Adipose tissue (tissue), 3 donors: ENCODE results near the gene MIEF2. TPM values are rescaled to one million over a fixed set of nuclear protein-coding genes. Genes with fewer than 3 reads are reported as not detected.

Experiments
- H3K27ac ChIP-seq: one replicate; pipeline ENCODE4 v1.5.1; 2013; ENCODE audit warnings: low read depth, low read length
- WGBS, 3 donors: extraction: QIAGEN DNeasy Blood & Tissue Kit; methylation state at CpG; one replicate each; pipeline ENCODE4 v1.1.7; 2013; 5-methylcytosine and 5-hydroxymethylcytosine counted together
- polyA plus RNA-seq, 3 donors: library from polyadenylated mRNA; stranded (reverse); fragments of 200-250 nt; gene quantifications; one replicate each; pipeline ENCODE4 v1.2.3, GENCODE V29; 2013
- donor health status: healthy with polysubstance abuse.
- donor health status: Bipolar disorder and iron deficiency.
- donor health status: healthy.

Gene MIEF2
- polyA plus RNA-seq, 3 donors, result 2.2 to 8.5 (median 3.0) TPM

DNA sequence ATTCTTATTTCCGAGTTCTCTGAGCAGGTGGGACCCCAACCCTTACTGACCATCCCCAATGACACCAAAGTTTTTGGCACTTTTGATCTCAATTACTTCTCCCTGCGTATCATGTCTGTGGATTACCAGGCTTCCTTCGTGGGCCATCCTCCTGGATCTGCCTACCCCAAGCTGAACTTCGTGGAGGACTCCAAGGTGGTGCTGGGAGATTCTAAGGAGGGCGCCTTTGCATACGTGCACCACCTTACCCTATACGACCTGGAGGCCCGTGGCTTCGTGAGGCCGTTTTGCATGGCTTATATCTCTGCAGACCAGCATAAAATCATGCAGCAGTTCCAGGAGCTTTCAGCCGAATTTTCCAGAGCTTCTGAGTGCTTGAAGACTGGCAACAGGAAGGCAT is 55.5 kb downstream of the MIEF2 start:
- 60 to 74% (median 68%) methylated on average over 11 of the region's 11 CpGs for WGBS, 3 donors
- no peak overlapping the region for H3K27ac ChIP-seq

Other genes starting within 250 kb of the MIEF2 start
- gene ATPAF2, start 221.5 kb upstream of the MIEF2 start, polyA plus RNA-seq, result 10 to 100 TPM in 2 of 3 donors, 1 to 10 TPM in 1; 8.8 to 16.5 (median 15.0) TPM
- gene GID4, start 221.3 kb upstream of the MIEF2 start, polyA plus RNA-seq, result 1 to 10 TPM; 4.8 to 7.9 (median 5.9) TPM
- 10 to 100 TPM; 21.8 to 39.3 (median 30.8) TPM for gene DRG2, start 172.7 kb upstream of the MIEF2 start, polyA plus RNA-seq
- gene MYO15A, start 151.9 kb upstream of the MIEF2 start, polyA plus RNA-seq, result under 1 TPM; 0.45 to 0.86 (median 0.68) TPM
- 10 to 100 TPM; 21.3 to 50.7 (median 24.4) TPM for gene ALKBH5, start 76.8 kb upstream of the MIEF2 start, polyA plus RNA-seq
- 10 to 100 TPM in 1 of 3 donors, 1 to 10 TPM in 2; 5.0 to 13.4 (median 7.9) TPM for gene LLGL1, start 35.0 kb upstream of the MIEF2 start, polyA plus RNA-seq
- gene FLII, start 1.9 kb upstream of the MIEF2 start, polyA plus RNA-seq, result 100 to 1,000 TPM; 189 to 228 (median 200) TPM
- gene TOP3A, start 54.3 kb downstream of the MIEF2 start, polyA plus RNA-seq, result 10 to 100 TPM in 2 of 3 donors, 1 to 10 TPM in 1; 6.5 to 16.6 (median 12.5) TPM
- gene SMCR8, start 54.6 kb downstream of the MIEF2 start, polyA plus RNA-seq, result 1 to 10 TPM; 3.6 to 5.1 (median 3.8) TPM
- 100 to 1,000 TPM in 1 of 3 donors, 10 to 100 TPM in 2; 13.7 to 168 (median 58.8) TPM for gene SHMT1, start 102.9 kb downstream of the MIEF2 start, polyA plus RNA-seq
- 1 to 10 TPM in 1 of 3 donors, not detected in 2; 1.6 TPM for gene EVPLL, start 117.1 kb downstream of the MIEF2 start, polyA plus RNA-seq
- gene LGALS9C, start 216.1 kb downstream of the MIEF2 start, polyA plus RNA-seq, result 1 to 10 TPM in 1 of 3 donors, under 1 TPM in 2; 0.07 to 9.5 (median 0.90) TPM